MM.1S (cell line): Measurements from ENCODE around the gene USP9Y.

Experiments used
- DNase-seq: peaks from one replicate; pipeline ENCODE4 v3.0.0-alpha.2; 2015
- H2AFZ ChIP-seq: fragments of 300-600 bp; sonication (generic); 2 replicates; pipeline ENCODE4 v1.6.0; 2016; ENCODE audit warnings: antibody characterized with exemption, low read length
- H3F3A ChIP-seq: fragments of 300-600 bp; sonication (generic); 2 replicates; pipeline ENCODE4 v1.6.1; 2016; ENCODE audit warnings: mild to moderate bottlenecking, antibody characterized with exemption, low read length, moderate library complexity, mixed read lengths; ENCODE audit not compliant: insufficient read depth
- H3K27ac ChIP-seq: fragments of 300-600 bp; sonication (generic); 2 replicates; pipeline ENCODE4 v1.5.1; 2016; ENCODE audit warnings: mild to moderate bottlenecking, low read length
- H3K27me3 ChIP-seq: fragments of 300-600 bp; sonication (generic); replicated peaks from 2 replicates; pipeline ENCODE4 v1.6.0; 2016; ENCODE audit warnings: low read length; ENCODE audit not compliant: insufficient read depth
- H3K36me3 ChIP-seq: fragments of 300-600 bp; sonication (generic); replicated peaks from 2 replicates; pipeline ENCODE4 v1.6.1; 2016; ENCODE audit warnings: mild to moderate bottlenecking, low read length, mixed read lengths; ENCODE audit not compliant: insufficient read depth
- H3K4me1 ChIP-seq: fragments of 300-600 bp; sonication (generic); 2 replicates; pipeline ENCODE4 v1.6.1; 2016; ENCODE audit warnings: low read length, mixed read lengths
- H3K4me2 ChIP-seq: fragments of 300-600 bp; sonication (generic); 2 replicates; pipeline ENCODE4 v1.6.0; 2016; ENCODE audit warnings: low read depth, low read length
- H3K4me3 ChIP-seq: fragments of 300-600 bp; sonication (generic); 2 replicates; pipeline ENCODE4 v1.5.1; 2016; ENCODE audit warnings: low read length, mixed read lengths
- H3K79me2 ChIP-seq: fragments of 300-600 bp; sonication (generic); 2 replicates; pipeline ENCODE4 v1.6.1; 2016; ENCODE audit warnings: mixed run types, low read length, mixed read lengths
- H3K9ac ChIP-seq: fragments of 300-600 bp; sonication (generic); 2 replicates; pipeline ENCODE4 v1.6.1; 2016; ENCODE audit warnings: low read length, mixed read lengths
- H3K9me2 ChIP-seq: fragments of 300-600 bp; sonication (generic); replicated peaks from 2 replicates; pipeline ENCODE4 v1.6.1; 2016; ENCODE audit warnings: mild to moderate bottlenecking, low read length, mixed read lengths; ENCODE audit not compliant: insufficient read depth
- H3K9me3 ChIP-seq: fragments of 300-600 bp; sonication (generic); replicated peaks from 2 replicates; pipeline ENCODE4 v1.6.1; 2016; ENCODE audit warnings: mild to moderate bottlenecking, low read length, mixed read lengths; ENCODE audit not compliant: insufficient read depth
- H4K20me1 ChIP-seq: fragments of 300-600 bp; sonication (generic); 2 replicates; pipeline ENCODE4 v1.6.1; 2016; ENCODE audit warnings: mild to moderate bottlenecking, low read length, moderate library complexity, mixed read lengths; ENCODE audit not compliant: insufficient read depth
- CTCF ChIP-seq: fragments of 300-600 bp; sonication (generic); IDR thresholded peaks from 2 replicates; pipeline ENCODE4 v1.5.1; 2016; ENCODE audit warnings: antibody characterized with exemption, low read length, mixed read lengths
- EZH2 ChIP-seq: fragments of 300-600 bp; sonication (generic); optimal IDR thresholded peaks from 2 replicates; pipeline ENCODE3; 2017; ENCODE audit warnings: low read depth, mild to moderate bottlenecking, antibody characterized with exemption, low read length, mixed read lengths
- EZH2phosphoT487 ChIP-seq: fragments of 300-600 bp; sonication (generic); IDR thresholded peaks from 2 replicates; pipeline ENCODE4 v1.6.1; 2018; ENCODE audit warnings: antibody characterized with exemption, low read length

USP9Y gene

DNA sequence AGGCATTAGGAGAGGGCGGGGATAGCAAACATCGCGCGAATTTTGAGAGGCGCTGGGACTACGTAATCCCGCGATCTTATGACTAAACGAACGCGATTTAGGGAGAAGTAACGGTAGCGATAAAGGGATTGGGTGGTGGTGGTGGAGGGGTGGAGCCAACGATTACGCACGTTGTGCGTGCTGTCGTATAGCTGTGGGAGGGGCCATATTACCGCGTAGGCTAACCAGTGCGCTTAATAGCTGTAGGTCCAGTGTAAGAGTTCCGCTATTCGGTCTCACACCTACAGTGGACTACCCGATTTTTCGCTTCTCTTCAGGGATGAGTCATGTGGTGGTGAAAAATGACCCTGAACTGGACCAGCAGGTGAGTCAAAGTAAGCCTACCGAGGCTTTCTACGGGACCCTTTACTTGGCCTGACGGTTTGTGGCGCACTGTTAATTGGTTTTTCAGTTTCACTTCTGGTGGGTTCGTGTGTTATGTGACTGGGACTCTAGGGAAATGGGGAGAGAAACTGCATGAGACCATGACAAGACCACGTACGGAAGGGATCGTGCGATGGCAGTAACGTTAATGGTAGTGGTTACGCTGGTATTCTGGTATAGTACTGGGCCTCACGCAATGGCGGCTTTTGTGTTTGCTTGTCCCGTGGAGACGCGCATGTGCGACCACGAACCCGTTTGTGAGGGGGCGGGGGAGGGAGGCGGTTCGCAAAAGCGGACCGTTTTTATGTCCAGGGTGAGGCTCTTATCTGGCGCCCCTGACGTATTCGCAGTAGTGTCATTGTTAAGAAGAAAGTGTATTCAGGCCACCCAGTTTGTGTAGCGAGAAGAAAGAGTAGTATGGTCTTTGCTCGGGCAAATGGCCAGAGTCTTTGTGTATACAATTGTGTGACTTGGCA lies 203.8 kb downstream of the USP9Y start, which contains the start of gene DDX3Y:
TSS of gene DDX3Y (plus strand) at position 251 of the 899 bp plus-strand sequence. CDS start at position 320, 69 bp downstream.
- no peaks in the 10 kb centered on the region for H3F3A ChIP-seq
- no peaks in the 10 kb centered on the region for H3K36me3 ChIP-seq
- no peak within 1 kb of the TSS for H3K4me2 ChIP-seq
- no peaks in the 10 kb centered on the region for H3K27me3 ChIP-seq
- H3K4me1 ChIP-seq: no peaks in the 10 kb centered on the region
- H3K27ac ChIP-seq: no peak within 1 kb of the TSS
- no peak within 1 kb of the TSS for H3K4me3 ChIP-seq
- no peak for TF ChIP-seq EZH2
- TF ChIP-seq CTCF: no peak
- TF ChIP-seq EZH2phosphoT487: no peak
- no peak within 1 kb of the TSS for H3K9ac ChIP-seq
- no peaks in the 10 kb centered on the region for H3K9me3 ChIP-seq
- H3K9me2 ChIP-seq: no peaks in the 10 kb centered on the region
- H2AFZ ChIP-seq: no peak within 1 kb of the TSS
- no peaks in the 10 kb centered on the region for H3K79me2 ChIP-seq
- H4K20me1 ChIP-seq: no peaks in the 10 kb centered on the region
- DNase-seq: no peak

DNA sequence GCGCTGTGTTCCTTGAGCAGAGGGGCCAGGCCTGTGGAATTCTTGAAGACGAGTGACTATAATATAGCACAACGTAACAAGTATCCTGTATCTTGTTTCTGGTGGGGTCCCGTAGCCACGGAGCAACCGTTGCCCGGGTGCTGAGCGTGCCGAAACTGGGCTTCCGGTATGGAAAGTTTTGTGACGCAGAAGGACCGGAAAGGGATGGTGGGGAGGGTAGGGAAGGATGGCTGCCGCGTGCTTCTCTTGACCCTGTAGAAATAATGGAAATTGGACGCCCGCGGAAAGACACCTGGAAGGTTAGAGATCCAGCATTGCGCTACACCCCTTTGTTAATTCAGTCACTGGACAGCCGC lies 204.5 kb downstream of the USP9Y start:
- no peaks in the 10 kb centered on the region for H3F3A ChIP-seq
- H3K4me3 ChIP-seq: no peak overlapping the region
- H3K9me2 ChIP-seq: no peaks in the 10 kb centered on the region
- H3K27me3 ChIP-seq: no peaks in the 10 kb centered on the region
- no peaks in the 10 kb centered on the region for H3K36me3 ChIP-seq
- H3K27ac ChIP-seq: no peak overlapping the region
- H3K4me2 ChIP-seq: no peak overlapping the region
- no peaks in the 10 kb centered on the region for H4K20me1 ChIP-seq
- no peak overlapping the region for H3K9ac ChIP-seq
- TF ChIP-seq EZH2phosphoT487: no peak
- no peak for TF ChIP-seq CTCF
- no peak for TF ChIP-seq EZH2
- H3K4me1 ChIP-seq: no peaks in the 10 kb centered on the region
- no peaks in the 10 kb centered on the region for H3K79me2 ChIP-seq
- DNase-seq: no peak
- no peak overlapping the region for H2AFZ ChIP-seq
- no peaks in the 10 kb centered on the region for H3K9me3 ChIP-seq

- Histone ChIP-seq H3K27me3 (no peaks in the 10 kb centered on the region), H3K79me2 (no peaks in the 10 kb centered on the region), H3K36me3 (no peaks in the 10 kb centered on the region), H3K9me2 (no peaks in the 10 kb centered on the region), H3F3A (no peaks in the 10 kb centered on the region), H3K4me3 (no peak overlapping the region), H3K27ac (no peak overlapping the region), H3K4me1 (no peaks in the 10 kb centered on the region), H3K9me3 (no peaks in the 10 kb centered on the region), H2AFZ (no peak overlapping the region), H3K9ac (no peak overlapping the region), H3K4me2 (no peak overlapping the region), H4K20me1 (no peaks in the 10 kb centered on the region)
- DNase-seq: no peak
- TF ChIP-seq CTCF (no peak), EZH2 (no peak), EZH2phosphoT487 (no peak)
Observed at GRCh38 chrY:12905895-12906294, 204.9 kb downstream of the USP9Y start.
